ENCODE results near the gene THAP11. TPM values are rescaled to one million over a fixed set of nuclear protein-coding genes. Genes with fewer than 3 reads are reported as not detected.

THAP11 gene
- total and polyA plus RNA-seq, 2 of the 13 experiments (the other 11 are each of a cell fraction or from before 2014, with no cell fraction given) = 44.2 to 53.4 TPM

DNA sequence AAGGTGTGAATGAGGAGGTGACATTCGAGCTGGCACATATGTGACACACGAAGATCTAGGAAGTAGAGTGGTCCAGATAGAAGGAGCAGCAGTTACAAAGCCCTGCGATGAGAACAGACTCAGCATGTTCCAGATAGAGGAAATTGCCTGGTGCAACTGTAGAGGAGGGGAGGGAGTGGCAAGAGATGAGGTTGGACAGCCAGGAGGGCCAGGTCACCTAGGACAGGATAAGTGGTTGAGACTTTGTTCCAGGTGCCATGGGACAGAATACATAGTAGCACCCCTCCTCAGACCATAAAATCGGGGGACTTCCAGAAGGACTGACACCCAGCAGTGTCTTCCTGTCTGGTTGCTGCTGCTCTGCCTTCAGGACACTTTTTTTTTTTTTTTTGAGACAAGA, 16.4 kb downstream of the THAP11 start:
- H3K9me3 ChIP-seq (ENCODE audit: low read length) = no peaks in the 10 kb centered on the region
- H3K4me3 ChIP-seq (replicated peaks in 1 of 3; ENCODE audit: insufficient read depth in 1 of 3, low read depth in 2 of 3, low read length in 3 of 3) = no peak overlapping the region
- no peak overlapping the region for H2AFZ ChIP-seq (ENCODE audit: low read length)
- peaks cover 95% of the 10 kb centered on the region for H3K79me2 ChIP-seq (ENCODE audit: insufficient read depth, low read length)
- peak overlapping the region; percentile 72 for H3K9ac ChIP-seq (ENCODE audit: insufficient read depth, low read depth, low read length)
- peaks cover 60% of the 10 kb centered on the region for H3K4me1 ChIP-seq (ENCODE audit: insufficient read depth, low read length)
- peak overlapping the region; percentile 16; the same call in 1 of the 2 replicates for H3K4me2 ChIP-seq (ENCODE audit: low read depth, low read length)
- WGBS (ENCODE audit: low lambda C conversion rate) = 86% methylated on average over 4 of the region's 4 CpGs
- ATAC-seq = no peak
- in situ Hi-C loops (cut with HindIII; ENCODE audit: extremely low pct_ligation_motif_present, low pct_unique_long_range_greater_than_20kb) = no loop called here
- peaks cover 16 to 39% of the 10 kb centered on the region in 2 experiments for H3K36me3 ChIP-seq (replicated peaks in 1 of 2; ENCODE audit: control insufficient read depth in 1 of 2, insufficient read depth in 2 of 2, low read length in 2 of 2)
- H3K27me3 ChIP-seq (ENCODE audit: control insufficient read depth in 1 of 2, insufficient read depth in 2 of 2, low read length in 2 of 2) = no peaks in the 10 kb centered on the region
- intact Hi-C loops (cut with micrococcal nuclease; ENCODE audit: unreplicated experiment) = no loop called here
- H4K20me1 ChIP-seq (ENCODE audit: insufficient read depth, low read length) = peaks cover 64% of the 10 kb centered on the region
- ChIA-PET POLR2A (interaction anchor here (1.0 to 3.3 kb wide), 6 partner anchors 11 to 106 kb away, joined by 3 to 21 read pairs (median 7); partner anchors contain the start of genes CENPT, EDC4 and NUTF2), CTCF (ENCODE audit: low intra/inter-chr PET ratio, low total read pairs) (interaction anchor here (1.0 kb wide), 1 partner anchor 42 kb away, joined by 6 read pairs; no protein-coding TSS in a partner anchor)
- BruUV-seq (replicated peaks) = no TSS peak
- FAIRE-seq = no peak
- no peak for DNase-seq (ENCODE audit: low spot score)
- peak overlapping the region; percentile 89 for H3K27ac ChIP-seq (ENCODE audit: extremely low read length, insufficient read depth, low read length)
- TF ChIP-seq ZNF12 (CRISPR knock-in tag; IDR thresholded peaks at IDR 0.05) (no peak), ZFP82 (CRISPR knock-in tag; IDR thresholded peaks at IDR 0.05; ENCODE audit: borderline replicate concordance) (0 out of 2 replicates have a peak, but pooled peaks have one; percentile 37)

DNA sequence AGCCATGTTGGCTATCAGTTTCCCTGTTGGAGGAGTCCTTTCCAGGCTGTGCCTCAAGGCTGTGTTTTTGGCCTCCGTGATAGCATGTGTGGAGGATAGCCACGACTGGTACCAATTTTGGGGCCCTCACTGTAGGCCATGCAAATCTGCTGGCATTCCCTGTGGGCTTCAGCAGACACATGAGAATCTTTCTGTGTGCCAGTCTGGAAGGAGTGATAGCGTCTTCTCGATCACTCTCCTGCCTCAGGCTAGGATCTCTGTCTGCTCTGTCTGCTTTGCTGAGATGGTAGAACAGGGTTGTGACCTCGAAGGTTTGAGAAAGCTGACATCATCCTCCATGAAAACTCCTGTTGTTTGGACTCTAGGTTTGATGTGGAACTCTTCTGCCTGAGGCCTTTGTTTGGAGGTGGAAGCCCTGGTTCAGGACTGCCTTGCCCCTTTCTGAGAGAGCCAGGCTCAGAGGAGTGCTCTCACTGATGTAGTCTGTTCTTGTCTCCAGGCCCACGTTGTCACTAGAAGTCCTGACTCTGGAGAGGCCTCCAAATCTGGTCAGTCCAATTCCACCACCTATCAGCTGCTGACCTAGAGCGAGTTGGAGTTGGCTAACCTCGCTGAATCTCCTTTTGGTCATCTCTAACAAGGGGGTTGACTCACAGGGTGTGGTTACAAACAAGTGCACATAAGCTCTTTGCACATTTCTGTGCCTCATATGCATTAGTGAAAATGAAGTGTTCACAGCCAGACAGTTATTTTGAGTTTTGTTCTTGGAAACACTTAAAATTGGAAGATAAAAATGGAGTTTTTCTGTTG, 18.7 kb downstream of the THAP11 start:
- Histone ChIP-seq H3K4me2 (ENCODE audit: low read depth, low read length) (no peak overlapping the region), H2AFZ (ENCODE audit: low read length) (no peak overlapping the region), H3K27me3 (ENCODE audit: control insufficient read depth in 1 of 2, insufficient read depth in 2 of 2, low read length in 2 of 2) (no peaks in the 10 kb centered on the region), H3K4me1 (ENCODE audit: insufficient read depth, low read length) (peaks cover 37% of the 10 kb centered on the region), H3K36me3 (replicated peaks in 1 of 2; ENCODE audit: control insufficient read depth in 1 of 2, insufficient read depth in 2 of 2, low read length in 2 of 2) (peaks cover 19 to 49% of the 10 kb centered on the region in 2 experiments), H4K20me1 (ENCODE audit: insufficient read depth, low read length) (peaks cover 60% of the 10 kb centered on the region), H3K27ac (ENCODE audit: extremely low read length, insufficient read depth, low read length) (peak overlapping the region; percentile 9), H3K9ac (ENCODE audit: insufficient read depth, low read depth, low read length) (no peak overlapping the region), H3K9me3 (ENCODE audit: low read length) (no peaks in the 10 kb centered on the region), H3K79me2 (ENCODE audit: insufficient read depth, low read length) (peaks cover 88% of the 10 kb centered on the region), H3K4me3 (replicated peaks in 1 of 3; ENCODE audit: insufficient read depth in 1 of 3, low read depth in 2 of 3, low read length in 3 of 3) (no peak overlapping the region)
- intact Hi-C loops (cut with micrococcal nuclease; ENCODE audit: unreplicated experiment) = no loop called here
- WGBS (ENCODE audit: low lambda C conversion rate) = 92% methylated on average over 8 of the region's 8 CpGs
- ATAC-seq = no peak
- ChIA-PET POLR2A (interaction anchor here (0.8 to 1.3 kb wide), 2 partner anchors 15 to 32 kb away, joined by 3 to 4 read pairs; partner anchors contain the start of gene PSKH1), CTCF (ENCODE audit: low intra/inter-chr PET ratio, low total read pairs) (no interaction called here)
- BruUV-seq (replicated peaks) = no TSS peak
- TF ChIP-seq HIVEP1 (CRISPR knock-in tag; IDR thresholded peaks at IDR 0.05) (0 out of 2 replicates have a peak, but pooled peaks have one; percentile 21), AHR (CRISPR knock-in tag; IDR thresholded peaks at IDR 0.05) (no peak), RBM22 (optimal IDR thresholded peaks at IDR 0.05; ENCODE audit: low read length) (peak; percentile 37), SRY (CRISPR knock-in tag; IDR thresholded peaks at IDR 0.05) (no peak), RFXANK (CRISPR knock-in tag; IDR thresholded peaks at IDR 0.05) (no peak), ZNF83 (CRISPR knock-in tag; IDR thresholded peaks at IDR 0.05; ENCODE audit: borderline replicate concordance) (no peak), GATA4 (IDR thresholded peaks at IDR 0.05; ENCODE audit: borderline replicate concordance, low read depth) (no peak), NFRKB (IDR thresholded peaks at IDR 0.05) (no peak), KDM3A (CRISPR knock-in tag; IDR thresholded peaks at IDR 0.05; ENCODE audit: low read depth) (no peak), KLF9 (CRISPR knock-in tag; IDR thresholded peaks at IDR 0.05; ENCODE audit: low read depth) (no peak), TBX2 (CRISPR knock-in tag; IDR thresholded peaks at IDR 0.05; ENCODE audit: borderline replicate concordance) (no peak), ZC3H13 (CRISPR knock-in tag; IDR thresholded peaks at IDR 0.05) (no peak)
- TF ChIP-seq, protein P1, sequence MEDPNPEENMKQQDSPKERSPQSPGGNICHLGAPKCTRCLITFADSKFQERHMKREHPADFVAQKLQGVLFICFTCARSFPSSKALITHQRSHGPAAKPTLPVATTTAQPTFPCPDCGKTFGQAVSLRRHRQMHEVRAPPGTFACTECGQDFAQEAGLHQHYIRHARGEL (CRISPR knock-in tag; IDR thresholded peaks at IDR 0.05) = no peak
- in situ Hi-C loops (cut with HindIII; ENCODE audit: extremely low pct_ligation_motif_present, low pct_unique_long_range_greater_than_20kb) = no loop called here
- FAIRE-seq = no peak
- DNase-seq (ENCODE audit: low spot score) = no peak

All from HepG2 (cell line).